Measurements from ENCODE around the gene TRPM2. TPM values are rescaled to one million over a fixed set of nuclear protein-coding genes. Genes with fewer than 3 reads are reported as not detected.

TRPM2 gene
- total and polyA plus RNA-seq, 10 of the 15 experiments (the other 5 are each of a cell fraction or from before 2014, with no cell fraction given), result 0.03 to 9.1 (median 2.6) TPM

GRCh38 chr21:44399955-44400790 lies 46.8 kb downstream of the TRPM2 start:
- in situ Hi-C loops (cut with MboI), result no loop called here
- no peak overlapping the region for H3K27ac ChIP-seq (ENCODE audit: control insufficient read depth, insufficient read depth)
- POLR2A ChIA-PET, result no interaction called here
- no peaks in the 10 kb centered on the region for H3K27me3 ChIP-seq (replicated peaks in 1 of 2; ENCODE audit: control insufficient read depth in 2 of 2, insufficient read depth in 2 of 2, low read length in 1 of 2)
- 66% methylated on average over 23 of the region's 25 CpGs for WGBS (ENCODE audit: insufficient coverage, insufficient replicate concordance, low lambda C conversion rate, missing lambda C conversion rate)
- H3K4me1 ChIP-seq (ENCODE audit: control insufficient read depth, insufficient read depth, low read length), result no peaks in the 10 kb centered on the region
- H3K9me3 ChIP-seq (replicated peaks; ENCODE audit: control insufficient read depth, insufficient read depth, low read length), result no peaks in the 10 kb centered on the region; the same call in 2 of the 3 replicates
- H2AFZ ChIP-seq (ENCODE audit: control insufficient read depth, low read depth, low read length), result no peak overlapping the region
- DNase-seq (ENCODE audit: low read depth, low spot score) (no peak), FAIRE-seq (no peak), ATAC-seq (no peak)
- intact Hi-C loops (cut with micrococcal nuclease; ENCODE audit: unreplicated experiment), result no loop called here
- RAD21 ChIA-PET (ENCODE audit: unreplicated experiment), result no interaction called here
- CTCF ChIA-PET, result interaction anchor here (0.6 kb wide), 1 partner anchor 215 kb away, joined by 4 read pairs; no protein-coding TSS in a partner anchor
- SMC1A ChIA-PET (ENCODE audit: uncharacterized antibody, unreplicated experiment), result no interaction called here
- no peak overlapping the region for H3K9ac ChIP-seq (ENCODE audit: control insufficient read depth, insufficient read depth, low read length)
- H4K20me1 ChIP-seq (ENCODE audit: control insufficient read depth, insufficient read depth), result no peaks in the 10 kb centered on the region
- no peaks in the 10 kb centered on the region for H3K79me2 ChIP-seq (ENCODE audit: control insufficient read depth, insufficient read depth, low read length)
- BruUV-seq (replicated peaks), result no TSS peak
- H3K4me2 ChIP-seq (ENCODE audit: control insufficient read depth, insufficient read depth), result no peak overlapping the region
- H3K36me3 ChIP-seq (ENCODE audit: control insufficient read depth in 2 of 2, insufficient read depth in 2 of 2, low read length in 1 of 2), result no peaks in the 10 kb centered on the region
- no peak for TF ChIP-seq RB1 (IDR thresholded peaks at IDR 0.05; ENCODE audit: borderline replicate concordance)
- TF ChIP-seq EP300 (IDR thresholded peaks at IDR 0.05; ENCODE audit: borderline replicate concordance in 1 of 2, control insufficient read depth in 1 of 2, low read depth in 2 of 2, low read length in 2 of 2), result no peak
- no peak for TF ChIP-seq MTA2 (IDR thresholded peaks at IDR 0.05; ENCODE audit: low read depth)
- TF ChIP-seq SIN3A (IDR thresholded peaks at IDR 0.05; ENCODE audit: low read depth, low read length), result no peak
- no peak for TF ChIP-seq SMC3 (IDR thresholded peaks at IDR 0.05; ENCODE audit: borderline replicate concordance, low read length)
- TF ChIP-seq, protein P1, sequence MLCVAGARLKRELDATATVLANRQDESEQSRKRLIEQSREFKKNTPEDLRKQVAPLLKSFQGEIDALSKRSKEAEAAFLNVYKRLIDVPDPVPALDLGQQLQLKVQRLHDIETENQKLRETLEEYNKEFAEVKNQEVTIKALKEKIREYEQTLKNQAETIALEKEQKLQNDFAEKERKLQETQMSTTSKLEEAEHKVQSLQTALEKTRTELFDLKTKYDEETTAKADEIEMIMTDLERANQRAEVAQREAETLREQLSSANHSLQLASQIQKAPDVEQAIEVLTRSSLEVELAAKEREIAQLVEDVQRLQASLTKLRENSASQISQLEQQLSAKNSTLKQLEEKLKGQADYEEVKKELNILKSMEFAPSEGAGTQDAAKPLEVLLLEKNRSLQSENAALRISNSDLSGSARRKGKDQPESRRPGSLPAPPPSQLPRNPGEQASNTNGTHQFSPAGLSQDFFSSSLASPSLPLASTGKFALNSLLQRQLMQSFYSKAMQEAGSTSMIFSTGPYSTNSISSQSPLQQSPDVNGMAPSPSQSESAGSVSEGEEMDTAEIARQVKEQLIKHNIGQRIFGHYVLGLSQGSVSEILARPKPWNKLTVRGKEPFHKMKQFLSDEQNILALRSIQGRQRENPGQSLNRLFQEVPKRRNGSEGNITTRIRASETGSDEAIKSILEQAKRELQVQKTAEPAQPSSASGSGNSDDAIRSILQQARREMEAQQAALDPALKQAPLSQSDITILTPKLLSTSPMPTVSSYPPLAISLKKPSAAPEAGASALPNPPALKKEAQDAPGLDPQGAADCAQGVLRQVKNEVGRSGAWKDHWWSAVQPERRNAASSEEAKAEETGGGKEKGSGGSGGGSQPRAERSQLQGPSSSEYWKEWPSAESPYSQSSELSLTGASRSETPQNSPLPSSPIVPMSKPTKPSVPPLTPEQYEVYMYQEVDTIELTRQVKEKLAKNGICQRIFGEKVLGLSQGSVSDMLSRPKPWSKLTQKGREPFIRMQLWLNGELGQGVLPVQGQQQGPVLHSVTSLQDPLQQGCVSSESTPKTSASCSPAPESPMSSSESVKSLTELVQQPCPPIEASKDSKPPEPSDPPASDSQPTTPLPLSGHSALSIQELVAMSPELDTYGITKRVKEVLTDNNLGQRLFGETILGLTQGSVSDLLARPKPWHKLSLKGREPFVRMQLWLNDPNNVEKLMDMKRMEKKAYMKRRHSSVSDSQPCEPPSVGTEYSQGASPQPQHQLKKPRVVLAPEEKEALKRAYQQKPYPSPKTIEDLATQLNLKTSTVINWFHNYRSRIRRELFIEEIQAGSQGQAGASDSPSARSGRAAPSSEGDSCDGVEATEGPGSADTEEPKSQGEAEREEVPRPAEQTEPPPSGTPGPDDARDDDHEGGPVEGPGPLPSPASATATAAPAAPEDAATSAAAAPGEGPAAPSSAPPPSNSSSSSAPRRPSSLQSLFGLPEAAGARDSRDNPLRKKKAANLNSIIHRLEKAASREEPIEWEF (IDR thresholded peaks at IDR 0.05; ENCODE audit: insufficient replicate concordance, low read depth, low read length), result no peak
- no peak for TF ChIP-seq HDAC6 (IDR thresholded peaks at IDR 0.05; ENCODE audit: unreplicated experiment)
- TF ChIP-seq POU2F2 (IDR thresholded peaks at IDR 0.05; ENCODE audit: borderline replicate concordance, low read depth, low read length), result no peak
- no peak for TF ChIP-seq ZBED1 (IDR thresholded peaks at IDR 0.05; ENCODE audit: borderline replicate concordance)
- no peak for TF ChIP-seq STAT3 (IDR thresholded peaks at IDR 0.05; ENCODE audit: low read depth, low read length)
- no peak for TF ChIP-seq FOXK2 (IDR thresholded peaks at IDR 0.05)
- no peak for TF ChIP-seq TBL1XR1 (IDR thresholded peaks at IDR 0.05; ENCODE audit: low read depth, low read length)
- no peak for TF ChIP-seq MYB (IDR thresholded peaks at IDR 0.05; ENCODE audit: borderline replicate concordance, low read depth, low read length)
- no peak for TF ChIP-seq BCL3 (IDR thresholded peaks at IDR 0.05; ENCODE audit: borderline replicate concordance, insufficient read depth, low read depth, low read length, poor library complexity, severe bottlenecking)
- no peak for TF ChIP-seq SMAD5 (IDR thresholded peaks at IDR 0.05; ENCODE audit: low read depth)
- TF ChIP-seq E2F4 (IDR thresholded peaks at IDR 0.05; ENCODE audit: low read depth, low read length), result no peak
- no peak for TF ChIP-seq ESRRA (IDR thresholded peaks at IDR 0.05; ENCODE audit: low read length)
- no peak overlapping the region for H3K4me3 ChIP-seq
